Measurements from ENCODE around the gene CD72.

- no peak for TF ChIP-seq YY1 (IDR thresholded peaks at IDR 0.05; ENCODE audit: insufficient read depth, insufficient read length)
- TF ChIP-seq ZNF274 (IDR thresholded peaks at IDR 0.05; ENCODE audit: low read depth, low read length), result no peak
Observed at GRCh38 chr9:35664531-35665470, 46.6 kb upstream of the CD72 start, which contains the start of gene ARHGEF39.
